A673 (cell line): ENCODE results near the gene TTC28. TPM values are rescaled to one million over a fixed set of nuclear protein-coding genes. Genes with fewer than 3 reads are reported as not detected.

Source experiments
- BruUV-seq: library from RNA; stranded (reverse); fragments of 400-500 nt; replicated peaks from 2 replicates; lab custom pipeline; 2021; lab: Mats Ljungman, UMichigan
- CTCF ChIA-PET: fragments of 300-600 bp; sonication (Branson Sonifier 250); formaldehyde crosslinking; loops from one replicate; lab custom pipeline; 2022; ENCODE audit warnings: antibody characterized with exemption; lab: Charles Lee
- POLR2A ChIA-PET: fragments of 300-600 bp; sonication (Branson Sonifier 250); formaldehyde crosslinking; loops from one replicate; lab custom pipeline; 2022; ENCODE audit warnings: antibody characterized with exemption; ENCODE audit not compliant: low non-redundant PET; lab: Charles Lee
- DNase-seq: peaks from one replicate; pipeline ENCODE4 v3.0.0-alpha.2; 2015; ENCODE audit warnings: low spot score
- H3K27ac ChIP-seq: fragments of 200-600 bp; sonication (generic); 2 replicates; pipeline ENCODE4 v1.5.1; 2016; ENCODE audit warnings: mixed run types, low read depth, mild to moderate bottlenecking, mixed read lengths, antibody characterized with exemption, low read length; ENCODE audit not compliant: poor library complexity, severe bottlenecking
- H3K27me3 ChIP-seq: fragments of 200-600 bp; sonication (generic); replicated peaks from 2 replicates; pipeline ENCODE4 v1.6.1; 2017; ENCODE audit warnings: mixed run types, low read depth, mild to moderate bottlenecking, mixed read lengths, antibody characterized with exemption, low read length; ENCODE audit not compliant: insufficient read depth, poor library complexity
- H3K36me3 ChIP-seq: fragments of 200-600 bp; sonication (generic); 2 replicates; pipeline ENCODE4 v1.6.1; 2016; ENCODE audit warnings: mixed run types, mild to moderate bottlenecking, mixed read lengths, antibody characterized with exemption, low read length; ENCODE audit not compliant: insufficient read depth, poor library complexity, severe bottlenecking
- H3K4me1 ChIP-seq: fragments of 200-600 bp; sonication (generic); 2 replicates; pipeline ENCODE4 v1.6.1; 2017; ENCODE audit warnings: mixed run types, mild to moderate bottlenecking, mixed read lengths, antibody characterized with exemption, low read length; ENCODE audit not compliant: insufficient read depth, poor library complexity, severe bottlenecking
- H3K4me3 ChIP-seq: fragments of 200-600 bp; sonication (generic); 2 replicates; pipeline ENCODE4 v1.5.1; 2016; ENCODE audit warnings: low read depth, mixed run types, mild to moderate bottlenecking, mixed read lengths, low read length; ENCODE audit not compliant: poor library complexity, severe bottlenecking
- H3K9me3 ChIP-seq: fragments of 200-600 bp; sonication (generic); 2 replicates; pipeline ENCODE4 v1.6.1; 2016; ENCODE audit warnings: mixed run types, low read depth, mild to moderate bottlenecking, mixed read lengths, antibody characterized with exemption, low read length; ENCODE audit not compliant: poor library complexity, severe bottlenecking
- CTCF ChIP-seq: fragments of 300-800, 200-600 bp; sonication (generic); conservative IDR thresholded peaks from 2 replicates; pipeline ENCODE4 v1.5.1; 2017; ENCODE audit warnings: low read depth, mild to moderate bottlenecking, antibody characterized with exemption, low read length, moderate library complexity, mixed read lengths
- EZH2 ChIP-seq: fragments of 200-600 bp; sonication (generic); IDR thresholded peaks from 2 replicates; pipeline ENCODE4 v1.6.1; 2017; ENCODE audit warnings: borderline replicate concordance, low read depth, mild to moderate bottlenecking, mixed read lengths, antibody characterized with exemption, low read length; ENCODE audit not compliant: poor library complexity, severe bottlenecking
- intact Hi-C: fragments of 100-400 bp; cut with micrococcal nuclease; formaldehyde crosslinking; loops from one replicate; pipeline ENCODE4 v1.10.0; 2022; ENCODE audit not compliant: unreplicated experiment
- total RNA-seq: library from RNA; stranded (reverse); gene quantifications from 2 replicates; pipeline ENCODE4 v1.2.3, GENCODE V29; 2021

The TTC28 gene
- total RNA-seq, 1 experiment from 2014 or later: 48.7 TPM

GRCh38 chr22:28585324-28585723 lies 94.3 kb downstream of the TTC28 start:
- POLR2A ChIA-PET: no interaction called here
- TF ChIP-seq CTCF (no peak), EZH2 (no peak)
- Histone ChIP-seq H3K27ac (no peak overlapping the region), H3K4me3 (no peak overlapping the region), H3K36me3 (no peaks in the 10 kb centered on the region), H3K27me3 (no peaks in the 10 kb centered on the region), H3K4me1 (peaks cover 13% of the 10 kb centered on the region), H3K9me3 (no peaks in the 10 kb centered on the region)
- CTCF ChIA-PET: no interaction called here
- no peak for DNase-seq
- no TSS peak for BruUV-seq
- intact Hi-C loops: no loop called here

GRCh38 chr22:28582806-28583205 lies 96.8 kb downstream of the TTC28 start:
- no TSS peak for BruUV-seq
- no peak overlapping the region for H3K4me3 ChIP-seq
- CTCF ChIA-PET: no interaction called here
- TF ChIP-seq CTCF (no peak), EZH2 (no peak)
- no peaks in the 10 kb centered on the region for H3K9me3 ChIP-seq
- intact Hi-C loops: no loop called here
- peaks cover 13% of the 10 kb centered on the region for H3K4me1 ChIP-seq
- DNase-seq: peak; percentile 36
- H3K27ac ChIP-seq: no peak overlapping the region
- H3K36me3 ChIP-seq: no peaks in the 10 kb centered on the region
- POLR2A ChIA-PET: no interaction called here
- no peaks in the 10 kb centered on the region for H3K27me3 ChIP-seq

- ChIA-PET POLR2A (no interaction called here), CTCF (no interaction called here)
- Histone ChIP-seq H3K4me1 (peaks cover 13% of the 10 kb centered on the region), H3K27me3 (no peaks in the 10 kb centered on the region), H3K9me3 (no peaks in the 10 kb centered on the region), H3K36me3 (no peaks in the 10 kb centered on the region), H3K27ac (no peak overlapping the region), H3K4me3 (no peak overlapping the region)
- no TSS peak for BruUV-seq
- TF ChIP-seq CTCF (no peak), EZH2 (no peak)
- intact Hi-C loops: no loop called here
- DNase-seq: no peak
These were observed 98.6 kb downstream of the TTC28 start for GRCh38 chr22:28581016-28581415.
